ENCODE data around the gene ADAMTS16.
"Not testable (repeated sequence)": the region's sequence is repeated elsewhere in the genome, so short reads cannot be mapped to it uniquely, and the experiment has no call there.

ADAMTS16 gene

GRCh38 chr5:5139777-5140478 lies at the start of gene ADAMTS16:
Gene ADAMTS16 (plus strand): TSS chr5:5140330. CDS start chr5:5140468, 138 bp downstream.
- no peak for DNase-seq

GRCh38 chr5:5092149-5092548 lies 48.0 kb upstream of the ADAMTS16 start:
- DNase-seq = no peak

GRCh38 chr5:5100635-5101034 lies 39.5 kb upstream of the ADAMTS16 start:
- no peak for DNase-seq

GRCh38 chr5:5101676-5102075 lies 38.5 kb upstream of the ADAMTS16 start:
- no peak for DNase-seq

- no peak for DNase-seq
These were observed 36.9 kb upstream of the ADAMTS16 start for GRCh38 chr5:5103245-5103644.

- DNase-seq = no peak
These were observed 35.6 kb upstream of the ADAMTS16 start for GRCh38 chr5:5104550-5104949.

GRCh38 chr5:5105531-5105930 lies 34.6 kb upstream of the ADAMTS16 start:
- DNase-seq = no peak

GRCh38 chr5:5116956-5117355 lies 23.2 kb upstream of the ADAMTS16 start:
- no peak for DNase-seq

- DNase-seq = no peak
These were observed 17.4 kb upstream of the ADAMTS16 start for GRCh38 chr5:5122776-5123175.

GRCh38 chr5:5124231-5124630 lies 15.9 kb upstream of the ADAMTS16 start:
- DNase-seq = no peak

- DNase-seq = no peak
These were observed 13.7 kb upstream of the ADAMTS16 start for GRCh38 chr5:5126444-5126843.

GRCh38 chr5:5128766-5129165 lies 11.4 kb upstream of the ADAMTS16 start:
- DNase-seq = no peak

- DNase-seq = no peak
These were observed 7.9 kb upstream of the ADAMTS16 start for GRCh38 chr5:5132234-5132633.

GRCh38 chr5:5132693-5133295 lies 7.3 kb upstream of the ADAMTS16 start:
- no peak for DNase-seq

GRCh38 chr5:5134107-5134506 lies 6.0 kb upstream of the ADAMTS16 start:
- DNase-seq = no peak

- DNase-seq = no peak
These were observed 4.0 kb upstream of the ADAMTS16 start for GRCh38 chr5:5135957-5136676.

- not testable (repeated sequence) for DNase-seq
These were observed 2.3 kb upstream of the ADAMTS16 start for GRCh38 chr5:5137851-5138250.

GRCh38 chr5:5139336-5139776 lies 774 bp upstream of the ADAMTS16 start:
- no peak for DNase-seq

- no peak for DNase-seq
These were observed 579 bp downstream of the ADAMTS16 start for GRCh38 chr5:5140479-5141338.

- no peak for DNase-seq
These were observed 1.1 kb downstream of the ADAMTS16 start for GRCh38 chr5:5141339-5141599.

- peak; percentile 36 to 52 for DNase-seq
These were observed 1.7 kb downstream of the ADAMTS16 start for GRCh38 chr5:5141625-5142525.

GRCh38 chr5:5144441-5144840 lies 4.3 kb downstream of the ADAMTS16 start:
- no peak for DNase-seq
